Measurements from ENCODE around the gene PHACTR1.

- TF ChIP-seq POLR2A (IDR thresholded peaks at IDR 0.05) (no peak), CTCF (IDR thresholded peaks at IDR 0.05) (no peak)
Observed at GRCh38 chr6:13157293-13157692, 440.7 kb downstream of the PHACTR1 start.

Data from prostate gland (tissue), 2 donors.